Esophagus muscularis mucosa (tissue), 3 donors: ENCODE results near the gene CHCHD6.

Experiments
- POLR2A ChIP-seq: fragments of 450-650 bp; IDR thresholded peaks from one replicate; pipeline ENCODE4 v1.6.1; 2017; ENCODE audit warnings: antibody characterized with exemption, moderate library complexity, mild to moderate bottlenecking, low read depth
- TF ChIP-seq, protein P1 (sequence below), 3 experiments: fragments of 200-600 bp in 2 of 3; fragments of 450-650 bp in 1 of 3; sonication (generic) in 2 of 3; IDR thresholded peaks; one replicate each; pipeline ENCODE4 v1.5.1; 2017 to 2019; ENCODE audit warnings: antibody characterized with exemption in 3 of 3, mild to moderate bottlenecking in 2 of 3, moderate library complexity in 1 of 3

DNA sequence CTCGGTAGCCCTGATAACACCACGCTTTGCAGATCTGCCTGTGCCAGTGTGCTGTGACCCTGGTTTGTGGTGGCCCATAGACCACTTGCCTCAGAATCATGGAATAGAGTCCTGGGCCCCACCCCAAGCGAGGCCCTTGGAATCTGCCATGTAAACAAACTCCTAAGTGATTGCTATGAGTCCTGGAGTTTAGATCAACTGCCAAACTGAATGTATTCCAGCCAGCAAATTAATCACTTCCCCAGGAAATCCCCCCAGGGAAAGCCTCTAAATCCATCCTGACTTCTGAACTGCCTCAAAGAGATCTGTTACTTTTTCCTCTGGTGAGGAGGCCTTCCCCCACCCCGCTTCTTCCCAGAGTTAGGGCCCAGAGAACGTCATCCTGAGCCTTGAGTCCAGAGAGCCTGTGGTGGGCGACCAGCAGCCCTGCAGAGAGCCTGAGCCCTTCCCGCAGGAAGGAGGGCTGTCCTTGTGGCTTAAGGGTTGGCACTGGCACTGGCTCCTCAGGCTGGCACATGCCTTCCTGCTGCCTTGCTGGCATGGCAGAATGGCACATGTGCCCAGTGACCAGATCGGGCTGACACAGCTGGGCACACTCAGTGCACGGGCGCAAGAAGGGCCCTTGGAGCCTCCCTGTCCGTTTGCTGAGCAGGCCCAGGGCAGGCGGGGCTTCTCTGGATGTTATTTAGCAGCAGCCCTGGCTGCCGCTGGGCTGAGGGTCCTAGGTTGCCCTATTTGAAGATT lies 228.3 kb downstream of the CHCHD6 start:
- TF ChIP-seq, protein P1, sequence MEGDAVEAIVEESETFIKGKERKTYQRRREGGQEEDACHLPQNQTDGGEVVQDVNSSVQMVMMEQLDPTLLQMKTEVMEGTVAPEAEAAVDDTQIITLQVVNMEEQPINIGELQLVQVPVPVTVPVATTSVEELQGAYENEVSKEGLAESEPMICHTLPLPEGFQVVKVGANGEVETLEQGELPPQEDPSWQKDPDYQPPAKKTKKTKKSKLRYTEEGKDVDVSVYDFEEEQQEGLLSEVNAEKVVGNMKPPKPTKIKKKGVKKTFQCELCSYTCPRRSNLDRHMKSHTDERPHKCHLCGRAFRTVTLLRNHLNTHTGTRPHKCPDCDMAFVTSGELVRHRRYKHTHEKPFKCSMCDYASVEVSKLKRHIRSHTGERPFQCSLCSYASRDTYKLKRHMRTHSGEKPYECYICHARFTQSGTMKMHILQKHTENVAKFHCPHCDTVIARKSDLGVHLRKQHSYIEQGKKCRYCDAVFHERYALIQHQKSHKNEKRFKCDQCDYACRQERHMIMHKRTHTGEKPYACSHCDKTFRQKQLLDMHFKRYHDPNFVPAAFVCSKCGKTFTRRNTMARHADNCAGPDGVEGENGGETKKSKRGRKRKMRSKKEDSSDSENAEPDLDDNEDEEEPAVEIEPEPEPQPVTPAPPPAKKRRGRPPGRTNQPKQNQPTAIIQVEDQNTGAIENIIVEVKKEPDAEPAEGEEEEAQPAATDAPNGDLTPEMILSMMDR (IDR thresholded peaks at IDR 0.05), result no peak
- no peak for TF ChIP-seq POLR2A
